CD1c-positive myeloid dendritic cell (primary cell): ENCODE results near the gene COMMD10.
"Not testable (repeated sequence)": the region's sequence is repeated elsewhere in the genome, so short reads cannot be mapped to it uniquely, and the experiment has no call there.

Source experiments
- DNase-seq: peaks from one replicate; pipeline ENCODE4 v3.0.0-alpha.2; 2016; ENCODE audit errors: extremely low spot score

The COMMD10 gene

GRCh38 chr5:116084871-116085715 is at the start of gene COMMD10:
TSS of gene COMMD10 (plus strand) at chr5:116085025.
- DNase-seq, result peak; percentile 83

- peak; percentile 5 for DNase-seq
Measured at GRCh38 chr5:116035123-116035522, 49.7 kb upstream of the COMMD10 start.

- no peak for DNase-seq
Measured at GRCh38 chr5:116037236-116037822, 47.5 kb upstream of the COMMD10 start.

- DNase-seq, result peak; percentile 29
Measured at GRCh38 chr5:116038817-116039216, 46.0 kb upstream of the COMMD10 start.

- no peak for DNase-seq
Measured at GRCh38 chr5:116042375-116042774, 42.5 kb upstream of the COMMD10 start.

GRCh38 chr5:116044073-116044472 is 40.8 kb upstream of the COMMD10 start:
- no peak for DNase-seq

GRCh38 chr5:116045821-116046220 is 39.0 kb upstream of the COMMD10 start:
- DNase-seq, result no peak

- DNase-seq, result no peak
Measured at GRCh38 chr5:116046261-116046660, 38.6 kb upstream of the COMMD10 start.

GRCh38 chr5:116046823-116047222 is 38.0 kb upstream of the COMMD10 start:
- DNase-seq, result no peak

GRCh38 chr5:116058346-116058936 is 26.4 kb upstream of the COMMD10 start:
- no peak for DNase-seq

GRCh38 chr5:116062352-116062751 is 22.5 kb upstream of the COMMD10 start:
- no peak for DNase-seq

GRCh38 chr5:116063950-116064349 is 20.9 kb upstream of the COMMD10 start:
- no peak for DNase-seq

- peak; percentile 74 for DNase-seq
Measured at GRCh38 chr5:116068028-116068632, 16.7 kb upstream of the COMMD10 start.

- DNase-seq, result no peak
Measured at GRCh38 chr5:116071211-116071610, 13.6 kb upstream of the COMMD10 start.

GRCh38 chr5:116075191-116075831 is 9.5 kb upstream of the COMMD10 start:
- no peak for DNase-seq

GRCh38 chr5:116076496-116076895 is 8.3 kb upstream of the COMMD10 start:
- DNase-seq, result peak; percentile 41

- no peak for DNase-seq
Measured at GRCh38 chr5:116078199-116078598, 6.6 kb upstream of the COMMD10 start.

GRCh38 chr5:116084287-116084691 is 536 bp upstream of the COMMD10 start:
- no peak for DNase-seq

- not testable (repeated sequence) for DNase-seq
Measured at GRCh38 chr5:116086309-116086708, 1.5 kb downstream of the COMMD10 start.

GRCh38 chr5:116088062-116088461 is 3.2 kb downstream of the COMMD10 start:
- DNase-seq, result no peak

- DNase-seq, result no peak
Measured at GRCh38 chr5:116090302-116090701, 5.5 kb downstream of the COMMD10 start.

GRCh38 chr5:116091416-116091815 is 6.6 kb downstream of the COMMD10 start:
- DNase-seq, result no peak
